GM19467 (cell line): Measurements from ENCODE around the gene CNTLN.
A peak's percentile ranks its signal among the peaks of the same experiment; 100 is the strongest.

Experiments
- ATAC-seq: cut with Tn5 transposase; IDR thresholded peaks from one replicate; pipeline ENCODE4 v1.9.1; 2021; ENCODE audit warnings: mild to moderate bottlenecking, moderate library complexity; ENCODE audit not compliant: unreplicated experiment

The CNTLN gene, protein sequence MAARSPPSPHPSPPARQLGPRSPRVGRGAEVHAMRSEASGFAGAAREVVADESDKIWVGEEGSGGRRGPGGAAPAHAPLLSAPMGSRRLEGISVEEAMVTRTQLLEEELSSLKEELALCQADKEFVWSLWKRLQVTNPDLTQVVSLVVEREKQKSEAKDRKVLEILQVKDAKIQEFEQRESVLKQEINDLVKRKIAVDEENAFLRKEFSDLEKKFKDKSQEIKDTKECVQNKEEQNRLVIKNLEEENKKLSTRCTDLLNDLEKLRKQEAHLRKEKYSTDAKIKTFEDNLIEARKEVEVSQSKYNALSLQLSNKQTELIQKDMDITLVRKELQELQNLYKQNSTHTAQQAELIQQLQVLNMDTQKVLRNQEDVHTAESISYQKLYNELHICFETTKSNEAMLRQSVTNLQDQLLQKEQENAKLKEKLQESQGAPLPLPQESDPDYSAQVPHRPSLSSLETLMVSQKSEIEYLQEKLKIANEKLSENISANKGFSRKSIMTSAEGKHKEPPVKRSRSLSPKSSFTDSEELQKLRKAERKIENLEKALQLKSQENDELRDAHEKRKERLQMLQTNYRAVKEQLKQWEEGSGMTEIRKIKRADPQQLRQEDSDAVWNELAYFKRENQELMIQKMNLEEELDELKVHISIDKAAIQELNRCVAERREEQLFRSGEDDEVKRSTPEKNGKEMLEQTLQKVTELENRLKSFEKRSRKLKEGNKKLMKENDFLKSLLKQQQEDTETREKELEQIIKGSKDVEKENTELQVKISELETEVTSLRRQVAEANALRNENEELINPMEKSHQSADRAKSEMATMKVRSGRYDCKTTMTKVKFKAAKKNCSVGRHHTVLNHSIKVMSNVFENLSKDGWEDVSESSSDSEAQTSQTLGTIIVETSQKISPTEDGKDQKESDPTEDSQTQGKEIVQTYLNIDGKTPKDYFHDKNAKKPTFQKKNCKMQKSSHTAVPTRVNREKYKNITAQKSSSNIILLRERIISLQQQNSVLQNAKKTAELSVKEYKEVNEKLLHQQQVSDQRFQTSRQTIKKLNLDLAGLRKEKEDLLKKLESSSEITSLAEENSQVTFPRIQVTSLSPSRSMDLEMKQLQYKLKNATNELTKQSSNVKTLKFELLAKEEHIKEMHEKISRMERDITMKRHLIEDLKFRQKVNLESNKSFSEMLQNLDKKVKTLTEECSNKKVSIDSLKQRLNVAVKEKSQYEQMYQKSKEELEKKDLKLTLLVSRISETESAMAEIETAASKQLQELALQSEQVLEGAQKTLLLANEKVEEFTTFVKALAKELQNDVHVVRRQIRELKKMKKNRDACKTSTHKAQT (N-terminal part only)

DNA sequence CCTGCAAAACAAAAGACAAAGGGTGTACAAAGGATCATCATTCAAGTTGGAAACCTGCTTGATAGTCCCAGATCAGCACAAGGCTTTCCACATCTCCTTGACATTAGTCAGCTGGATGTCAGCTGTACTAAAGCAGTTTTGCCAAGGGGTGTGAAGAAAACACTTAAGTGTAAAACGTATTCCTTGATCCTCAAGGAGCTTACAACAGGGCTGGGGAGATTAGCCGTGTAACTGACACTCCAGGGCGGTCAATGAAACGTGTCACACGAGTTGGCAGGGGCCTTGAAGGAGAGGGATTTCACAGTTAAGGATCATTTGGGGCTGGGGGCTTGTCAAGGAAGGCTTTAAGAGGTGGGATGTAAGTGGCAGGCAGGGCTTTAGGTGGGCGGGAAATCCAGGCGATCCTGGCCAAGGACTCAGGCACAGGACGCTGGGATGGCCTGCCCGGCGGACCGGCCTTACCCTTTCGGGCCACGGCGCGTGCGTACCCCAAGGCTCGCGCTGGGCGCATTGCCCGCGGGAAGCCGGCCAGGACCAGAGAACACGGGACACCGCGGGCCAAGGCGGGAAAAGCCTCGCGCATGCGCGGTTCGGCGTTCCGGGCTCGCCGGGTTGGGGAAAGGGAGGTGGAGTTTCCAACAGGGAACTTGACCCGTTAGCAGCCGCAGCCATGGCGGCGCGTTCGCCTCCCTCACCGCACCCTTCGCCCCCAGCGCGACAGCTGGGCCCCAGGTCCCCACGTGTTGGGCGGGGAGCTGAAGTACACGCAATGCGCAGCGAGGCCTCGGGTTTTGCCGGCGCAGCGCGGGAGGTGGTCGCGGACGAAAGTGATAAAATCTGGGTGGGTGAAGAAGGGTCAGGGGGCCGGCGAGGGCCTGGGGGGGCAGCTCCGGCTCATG, at the start of gene CNTLN:
Gene CNTLN (plus strand): TSS at position 645 of the 899 bp plus-strand sequence. CDS start 26 bp downstream, at position 671.
- peak; percentile 61 for ATAC-seq

- no peak for ATAC-seq
These were observed 46.3 kb upstream of the CNTLN start for GRCh38 chr9:17088566-17088965.

GRCh38 chr9:17090041-17090440, 44.8 kb upstream of the CNTLN start:
- no peak for ATAC-seq

GRCh38 chr9:17116400-17116837, 18.4 kb upstream of the CNTLN start:
- ATAC-seq, result no peak

DNA sequence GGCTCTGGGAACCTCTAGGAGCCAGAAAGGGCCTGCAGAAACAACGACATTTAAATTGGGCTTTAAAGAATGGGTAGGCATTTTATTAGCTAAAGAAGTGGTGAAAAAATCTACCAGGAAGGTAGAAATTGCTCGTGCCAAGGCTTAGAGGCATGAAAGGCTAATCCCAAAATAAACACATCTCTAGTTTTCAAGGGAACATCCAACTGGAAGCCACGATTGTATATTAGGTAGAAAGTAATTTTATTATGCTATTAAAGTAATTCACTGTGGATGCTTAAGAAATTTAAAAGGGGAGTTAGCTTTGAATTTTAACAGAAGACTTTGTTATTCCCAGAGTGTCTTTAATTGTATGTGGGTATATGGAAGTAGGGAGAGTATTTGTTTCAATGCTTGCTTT, 17.5 kb upstream of the CNTLN start:
- no peak for ATAC-seq

GRCh38 chr9:17120203-17120602, 14.6 kb upstream of the CNTLN start:
- no peak for ATAC-seq

- ATAC-seq, result no peak
These were observed 13.6 kb upstream of the CNTLN start for GRCh38 chr9:17121264-17121663.

- ATAC-seq, result no peak
These were observed 4.5 kb upstream of the CNTLN start for GRCh38 chr9:17130291-17130690.

DNA sequence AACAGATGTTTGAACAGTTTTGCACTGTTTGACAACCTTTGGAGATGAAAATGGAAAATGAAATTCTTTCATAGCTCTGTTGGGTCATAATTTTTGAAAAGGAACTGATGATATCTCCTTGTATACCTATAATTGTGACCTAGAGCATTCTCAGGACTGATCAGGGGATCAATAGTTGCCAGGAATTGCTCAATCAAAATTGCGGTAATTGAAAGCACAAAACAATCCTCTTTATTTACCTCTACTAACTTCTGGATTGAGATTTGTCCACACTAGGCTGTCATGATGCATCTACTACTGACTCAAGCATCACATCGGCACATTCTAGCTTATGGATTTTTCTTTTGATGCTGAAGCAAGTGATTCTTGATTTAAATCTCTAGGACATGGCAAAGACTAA, 4.1 kb upstream of the CNTLN start:
- no peak for ATAC-seq

DNA sequence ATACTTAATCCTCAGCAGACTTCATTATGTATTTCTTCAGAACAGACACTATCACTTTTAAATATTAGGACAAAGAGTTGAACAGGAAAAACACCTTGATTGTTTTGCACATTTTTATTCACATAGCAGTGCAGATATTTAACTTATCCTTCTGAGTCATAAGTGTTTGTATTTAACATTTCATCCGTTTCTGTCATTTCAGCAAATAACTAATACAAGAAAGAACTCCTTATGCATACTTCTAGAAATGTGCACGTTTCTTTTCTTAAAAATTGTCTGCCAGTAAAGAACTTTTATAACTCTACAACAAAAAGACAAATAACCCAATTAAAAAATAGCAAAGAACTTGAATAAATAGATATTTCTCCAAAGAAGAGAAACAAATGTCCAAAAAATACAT, 3.3 kb upstream of the CNTLN start:
- no peak for ATAC-seq

DNA sequence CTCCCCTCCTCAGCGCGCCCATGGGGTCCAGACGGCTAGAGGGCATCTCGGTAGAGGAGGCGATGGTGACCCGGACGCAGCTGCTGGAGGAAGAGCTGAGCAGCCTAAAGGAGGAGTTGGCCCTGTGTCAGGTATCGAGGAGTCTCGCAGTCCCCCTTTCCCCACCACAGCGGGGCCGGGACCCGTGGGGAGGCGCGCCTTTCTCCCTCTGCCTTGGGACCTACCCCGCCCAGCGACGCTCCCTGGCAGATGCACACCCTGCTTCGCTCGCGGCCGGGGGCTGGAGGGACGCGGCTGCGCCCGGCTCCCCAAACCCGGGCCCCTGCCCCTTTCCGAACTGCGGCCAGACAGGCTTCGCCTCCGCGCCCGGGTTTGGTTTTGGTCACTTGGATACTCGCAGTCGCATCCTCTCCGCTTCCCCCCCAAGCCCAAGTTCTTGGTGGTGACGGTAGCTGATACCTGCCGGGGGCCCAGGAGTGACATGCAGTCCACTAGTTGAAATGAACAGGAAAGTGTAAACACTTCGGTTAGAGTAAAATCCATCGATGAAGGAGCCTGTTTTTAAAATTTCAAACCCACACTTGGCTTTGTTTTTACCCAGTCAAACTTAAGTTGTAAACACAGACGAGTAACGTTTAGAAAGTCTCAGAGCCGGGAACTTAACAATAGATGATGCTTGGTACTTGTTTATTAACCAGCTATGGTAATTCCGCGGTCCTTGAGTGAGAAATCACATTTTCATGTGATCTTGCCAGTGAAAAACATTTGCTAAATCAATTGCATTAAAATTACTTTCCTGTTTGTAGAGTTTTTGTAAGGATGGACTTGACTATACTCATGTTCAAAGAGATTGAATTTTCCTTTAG, 688 bp downstream of the CNTLN start:
- peak; percentile 47 for ATAC-seq

DNA sequence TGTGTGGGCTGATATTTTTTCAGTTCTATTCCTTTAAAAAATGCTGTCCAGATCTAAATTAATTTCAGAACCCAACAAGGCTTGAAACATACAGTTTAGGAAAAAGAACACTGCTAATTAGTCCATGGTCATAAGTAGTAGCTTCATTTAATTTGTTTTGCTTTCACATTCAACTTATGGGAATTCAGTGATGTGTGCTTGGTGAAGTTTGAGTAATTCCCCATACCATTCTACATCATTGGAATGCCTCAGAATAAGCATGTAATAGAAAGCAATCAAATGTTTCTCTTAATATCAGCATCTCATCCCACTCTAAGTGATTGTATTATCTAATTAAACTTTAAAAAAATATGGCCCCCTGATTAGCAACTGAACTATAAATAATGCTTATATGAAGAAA, 2.7 kb downstream of the CNTLN start:
- no peak for ATAC-seq

- ATAC-seq, result no peak
These were observed 3.7 kb downstream of the CNTLN start for GRCh38 chr9:17138503-17138902.

GRCh38 chr9:17140418-17140817, 5.6 kb downstream of the CNTLN start:
- ATAC-seq, result no peak

DNA sequence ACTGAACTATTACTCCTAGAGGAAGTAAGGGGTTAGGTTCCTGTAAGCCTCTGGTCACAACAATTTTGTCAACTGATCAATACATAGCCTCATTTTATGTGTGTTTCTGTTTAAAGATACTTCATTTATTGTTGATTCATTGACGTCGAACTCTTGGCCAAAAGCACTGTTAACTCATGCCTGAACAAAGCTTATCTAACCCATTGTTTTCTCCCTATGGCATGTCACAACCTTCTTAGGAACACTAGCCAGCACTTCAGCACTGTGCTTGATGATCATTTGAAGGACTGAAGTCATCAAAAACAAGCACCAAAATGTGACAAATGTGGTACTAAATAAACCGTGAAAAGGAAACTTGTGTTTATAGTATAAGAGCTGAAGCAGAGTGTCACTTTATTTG, 13.5 kb downstream of the CNTLN start:
- no peak for ATAC-seq

GRCh38 chr9:17159469-17159868, 24.6 kb downstream of the CNTLN start:
- ATAC-seq, result no peak

- ATAC-seq, result no peak
These were observed 25.5 kb downstream of the CNTLN start for GRCh38 chr9:17160327-17160726.

GRCh38 chr9:17165764-17166163, 30.9 kb downstream of the CNTLN start:
- no peak for ATAC-seq

- no peak for ATAC-seq
These were observed 31.5 kb downstream of the CNTLN start for GRCh38 chr9:17166346-17166745.
